ENCODE data around the gene PLCL2.

Gene PLCL2

GRCh38 chr3:17035966-17036365, 151.2 kb downstream of the PLCL2 start:
- Histone ChIP-seq H3K79me2 (ENCODE audit: insufficient read depth, low read length) (0 out of 2 replicates have a peak, but pooled peaks cover 4% of the 10 kb centered on the region), H3K4me2 (ENCODE audit: low read length) (no peak overlapping the region), H3K4me3 (ENCODE audit: low read depth, low read length, poor library complexity, severe bottlenecking) (no peak overlapping the region), H3K27ac (ENCODE audit: low read depth, low read length, poor library complexity, severe bottlenecking) (no peak overlapping the region), H4K20me1 (ENCODE audit: insufficient read depth, low read length) (no peaks in the 10 kb centered on the region), H3K27me3 (ENCODE audit: insufficient read depth, low read length) (no peaks in the 10 kb centered on the region), H3K9me2 (ENCODE audit: low read depth, low read length) (no peaks in the 10 kb centered on the region), H3K9ac (ENCODE audit: low read length) (no peak overlapping the region), H2AFZ (ENCODE audit: low read length) (no peak overlapping the region), H3F3A (ENCODE audit: insufficient read depth, low read length) (no peaks in the 10 kb centered on the region), H3K36me3 (ENCODE audit: insufficient read depth, low read length) (peaks cover 33% of the 10 kb centered on the region), H3K4me1 (ENCODE audit: insufficient read depth, low read length, severe bottlenecking) (no peaks in the 10 kb centered on the region), H3K9me3 (ENCODE audit: low read length) (no peaks in the 10 kb centered on the region)
- TF ChIP-seq, protein P1, sequence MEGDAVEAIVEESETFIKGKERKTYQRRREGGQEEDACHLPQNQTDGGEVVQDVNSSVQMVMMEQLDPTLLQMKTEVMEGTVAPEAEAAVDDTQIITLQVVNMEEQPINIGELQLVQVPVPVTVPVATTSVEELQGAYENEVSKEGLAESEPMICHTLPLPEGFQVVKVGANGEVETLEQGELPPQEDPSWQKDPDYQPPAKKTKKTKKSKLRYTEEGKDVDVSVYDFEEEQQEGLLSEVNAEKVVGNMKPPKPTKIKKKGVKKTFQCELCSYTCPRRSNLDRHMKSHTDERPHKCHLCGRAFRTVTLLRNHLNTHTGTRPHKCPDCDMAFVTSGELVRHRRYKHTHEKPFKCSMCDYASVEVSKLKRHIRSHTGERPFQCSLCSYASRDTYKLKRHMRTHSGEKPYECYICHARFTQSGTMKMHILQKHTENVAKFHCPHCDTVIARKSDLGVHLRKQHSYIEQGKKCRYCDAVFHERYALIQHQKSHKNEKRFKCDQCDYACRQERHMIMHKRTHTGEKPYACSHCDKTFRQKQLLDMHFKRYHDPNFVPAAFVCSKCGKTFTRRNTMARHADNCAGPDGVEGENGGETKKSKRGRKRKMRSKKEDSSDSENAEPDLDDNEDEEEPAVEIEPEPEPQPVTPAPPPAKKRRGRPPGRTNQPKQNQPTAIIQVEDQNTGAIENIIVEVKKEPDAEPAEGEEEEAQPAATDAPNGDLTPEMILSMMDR (IDR thresholded peaks at IDR 0.05; ENCODE audit: low read length) = no peak
- TF ChIP-seq EZH2 (IDR thresholded peaks at IDR 0.05; ENCODE audit: borderline replicate concordance, low read length) = no peak

DNA sequence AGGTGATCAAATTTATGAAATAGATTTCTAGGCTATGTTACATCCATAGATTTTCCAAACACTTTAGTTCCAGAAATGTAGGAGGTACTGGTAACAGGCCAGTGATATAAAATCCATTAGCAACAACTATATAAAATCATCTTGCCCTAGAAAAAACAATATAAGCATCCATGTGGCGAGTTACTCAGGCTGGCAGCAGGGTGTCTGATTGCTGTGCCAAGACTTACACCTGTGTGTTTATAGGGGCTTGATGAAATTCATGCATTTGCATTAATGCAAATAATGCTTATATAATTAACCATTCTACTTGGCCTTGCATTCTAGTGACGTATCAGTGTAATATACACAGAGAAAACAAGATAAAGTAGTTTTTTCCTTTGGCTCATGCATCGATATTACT, 153.4 kb downstream of the PLCL2 start:
- Histone ChIP-seq H3K4me1 (ENCODE audit: insufficient read depth, low read length, severe bottlenecking) (no peaks in the 10 kb centered on the region), H3K9ac (ENCODE audit: low read length) (no peak overlapping the region)

GRCh38 chr3:17038900-17039553, 154.3 kb downstream of the PLCL2 start:
- Histone ChIP-seq H3K36me3 (ENCODE audit: insufficient read depth, low read length) (peaks cover 52% of the 10 kb centered on the region), H3K9me3 (ENCODE audit: low read length) (no peaks in the 10 kb centered on the region), H3K9me2 (ENCODE audit: low read depth, low read length) (no peaks in the 10 kb centered on the region), H3K4me3 (ENCODE audit: low read depth, low read length, poor library complexity, severe bottlenecking) (no peak overlapping the region), H3K27me3 (ENCODE audit: insufficient read depth, low read length) (no peaks in the 10 kb centered on the region), H3K4me1 (ENCODE audit: insufficient read depth, low read length, severe bottlenecking) (no peaks in the 10 kb centered on the region), H3F3A (ENCODE audit: insufficient read depth, low read length) (no peaks in the 10 kb centered on the region), H4K20me1 (ENCODE audit: insufficient read depth, low read length) (no peaks in the 10 kb centered on the region), H3K9ac (ENCODE audit: low read length) (no peak overlapping the region), H3K79me2 (ENCODE audit: insufficient read depth, low read length) (0 out of 2 replicates have a peak, but pooled peaks cover 4% of the 10 kb centered on the region), H3K27ac (ENCODE audit: low read depth, low read length, poor library complexity, severe bottlenecking) (no peak overlapping the region), H2AFZ (ENCODE audit: low read length) (no peak overlapping the region), H3K4me2 (ENCODE audit: low read length) (no peak overlapping the region)
- no peak for TF ChIP-seq EZH2 (IDR thresholded peaks at IDR 0.05; ENCODE audit: borderline replicate concordance, low read length)
- TF ChIP-seq, protein P1 (IDR thresholded peaks at IDR 0.05; ENCODE audit: low read length) = no peak

More for the DNA sequence above, 153.4 kb downstream of the PLCL2 start:
- H4K20me1 ChIP-seq (ENCODE audit: insufficient read depth, low read length) = no peaks in the 10 kb centered on the region
- H3K27ac ChIP-seq (ENCODE audit: low read depth, low read length, poor library complexity, severe bottlenecking) = no peak overlapping the region
- no peaks in the 10 kb centered on the region for H3F3A ChIP-seq (ENCODE audit: insufficient read depth, low read length)
- TF ChIP-seq, protein P1 (IDR thresholded peaks at IDR 0.05; ENCODE audit: low read length) = no peak
- no peak for TF ChIP-seq EZH2 (IDR thresholded peaks at IDR 0.05; ENCODE audit: borderline replicate concordance, low read length)
- H3K27me3 ChIP-seq (ENCODE audit: insufficient read depth, low read length) = no peaks in the 10 kb centered on the region
- H3K36me3 ChIP-seq (ENCODE audit: insufficient read depth, low read length) = peaks cover 46% of the 10 kb centered on the region
- H3K4me2 ChIP-seq (ENCODE audit: low read length) = no peak overlapping the region
- no peaks in the 10 kb centered on the region for H3K9me3 ChIP-seq (ENCODE audit: low read length)
- H3K4me3 ChIP-seq (ENCODE audit: low read depth, low read length, poor library complexity, severe bottlenecking) = no peak overlapping the region
- H3K9me2 ChIP-seq (ENCODE audit: low read depth, low read length) = no peaks in the 10 kb centered on the region
- H2AFZ ChIP-seq (ENCODE audit: low read length) = no peak overlapping the region
- 0 out of 2 replicates have a peak, but pooled peaks cover 4% of the 10 kb centered on the region for H3K79me2 ChIP-seq (ENCODE audit: insufficient read depth, low read length)

Data from OCI-LY1 (cell line).